Retinal pigment epithelial cell (primary cell): ENCODE data around the gene FAM171A1.
A peak's percentile ranks its signal among the peaks of the same experiment; 100 is the strongest.
"Not testable (repeated sequence)": the region's sequence is repeated elsewhere in the genome, so short reads cannot be mapped to it uniquely, and the experiment has no call there.

Experiments
- DNase-seq: peaks from one replicate; pipeline ENCODE4 v3.0.0-alpha.2; 2010; ENCODE audit warnings: low read depth
- H3K4me3 ChIP-seq: 2 replicates; pipeline ENCODE4 v1.5.1; 2011; ENCODE audit warnings: mild to moderate bottlenecking, low read length, control low read depth, moderate library complexity
- TF ChIP-seq, protein P1 (sequence below): conservative IDR thresholded peaks from 2 replicates; pipeline ENCODE4 v1.5.1; 2011; ENCODE audit warnings: low read depth, low read length, control low read depth, inconsistent platforms

The FAM171A1 gene

DNA sequence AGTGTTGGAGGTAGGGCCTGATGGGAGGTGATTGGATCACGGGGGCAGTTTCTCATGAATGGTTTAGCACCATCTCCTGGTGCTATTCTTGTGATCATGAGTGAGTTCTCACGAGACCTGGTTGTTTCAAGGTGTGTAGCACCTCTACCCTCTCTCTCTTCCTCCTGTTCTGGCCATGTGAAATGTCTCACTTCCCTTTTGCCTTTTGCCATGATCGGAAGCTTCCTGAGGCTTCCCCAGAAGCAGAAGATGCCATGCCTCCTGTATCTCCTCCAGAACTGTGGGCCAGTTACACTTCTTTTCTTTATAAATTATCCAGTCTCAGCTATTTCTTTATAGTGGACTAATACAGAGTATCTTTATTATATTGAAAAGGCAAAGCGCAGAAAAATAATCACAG is 90.1 kb downstream of the FAM171A1 start:
- H3K4me3 ChIP-seq = no peak overlapping the region
- DNase-seq = no peak
- TF ChIP-seq, protein P1, sequence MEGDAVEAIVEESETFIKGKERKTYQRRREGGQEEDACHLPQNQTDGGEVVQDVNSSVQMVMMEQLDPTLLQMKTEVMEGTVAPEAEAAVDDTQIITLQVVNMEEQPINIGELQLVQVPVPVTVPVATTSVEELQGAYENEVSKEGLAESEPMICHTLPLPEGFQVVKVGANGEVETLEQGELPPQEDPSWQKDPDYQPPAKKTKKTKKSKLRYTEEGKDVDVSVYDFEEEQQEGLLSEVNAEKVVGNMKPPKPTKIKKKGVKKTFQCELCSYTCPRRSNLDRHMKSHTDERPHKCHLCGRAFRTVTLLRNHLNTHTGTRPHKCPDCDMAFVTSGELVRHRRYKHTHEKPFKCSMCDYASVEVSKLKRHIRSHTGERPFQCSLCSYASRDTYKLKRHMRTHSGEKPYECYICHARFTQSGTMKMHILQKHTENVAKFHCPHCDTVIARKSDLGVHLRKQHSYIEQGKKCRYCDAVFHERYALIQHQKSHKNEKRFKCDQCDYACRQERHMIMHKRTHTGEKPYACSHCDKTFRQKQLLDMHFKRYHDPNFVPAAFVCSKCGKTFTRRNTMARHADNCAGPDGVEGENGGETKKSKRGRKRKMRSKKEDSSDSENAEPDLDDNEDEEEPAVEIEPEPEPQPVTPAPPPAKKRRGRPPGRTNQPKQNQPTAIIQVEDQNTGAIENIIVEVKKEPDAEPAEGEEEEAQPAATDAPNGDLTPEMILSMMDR = no peak

GRCh38 chr10:15280462-15280861 is 90.6 kb downstream of the FAM171A1 start:
- H3K4me3 ChIP-seq = no peak overlapping the region
- TF ChIP-seq, protein P1 = no peak
- no peak for DNase-seq

- TF ChIP-seq, protein P1 = no peak
- no peak overlapping the region for H3K4me3 ChIP-seq
- DNase-seq = no peak
Measured at GRCh38 chr10:15279236-15279635, 91.9 kb downstream of the FAM171A1 start.

DNA sequence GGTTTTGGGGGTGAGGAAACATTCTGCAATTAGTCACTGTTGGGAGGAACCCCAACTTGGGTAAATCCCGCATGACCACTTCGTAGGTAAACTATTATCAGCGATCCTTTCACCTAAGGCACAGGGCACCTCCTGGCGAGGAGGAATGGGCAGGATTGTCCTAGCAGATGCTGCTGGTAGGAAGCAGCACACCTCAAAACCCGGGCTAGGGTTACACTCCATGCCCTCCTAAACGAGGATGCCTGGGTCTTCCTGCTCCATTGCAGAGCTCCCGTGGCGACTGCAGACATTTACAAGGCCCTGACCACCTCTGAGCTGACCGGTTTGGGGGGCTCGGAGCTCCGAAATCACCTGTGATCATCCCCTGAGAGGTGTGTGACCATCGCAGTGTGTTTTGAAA is 92.3 kb downstream of the FAM171A1 start:
- DNase-seq = no peak
- TF ChIP-seq, protein P1 = no peak
- no peak overlapping the region for H3K4me3 ChIP-seq

DNA sequence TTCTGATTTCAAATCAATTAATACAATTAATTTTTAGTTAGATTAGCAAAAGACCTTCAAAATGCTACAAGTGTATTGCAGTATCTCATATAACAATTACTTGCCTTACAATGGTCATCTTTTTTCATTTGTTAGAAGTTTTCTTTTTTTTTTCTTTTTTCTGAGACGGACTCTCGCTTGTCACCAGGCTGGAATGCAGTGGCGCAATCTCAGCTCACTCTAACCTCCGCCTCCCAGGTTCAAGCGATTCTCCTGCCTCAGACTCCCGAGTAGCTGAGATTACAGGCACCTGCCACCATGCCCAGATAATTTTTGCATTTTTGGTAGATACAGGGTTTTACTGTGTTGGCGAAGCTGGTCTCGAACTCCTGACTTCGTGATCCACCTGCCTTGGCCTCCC is 95.0 kb downstream of the FAM171A1 start:
- not testable (repeated sequence) for H3K4me3 ChIP-seq, DNase-seq

- DNase-seq, H3K4me3 ChIP-seq: not testable (repeated sequence)
Measured at GRCh38 chr10:15269838-15270237, 101.3 kb downstream of the FAM171A1 start.

GRCh38 chr10:15267496-15267895 is 103.6 kb downstream of the FAM171A1 start:
- DNase-seq = no peak
- H3K4me3 ChIP-seq = no peak overlapping the region
- TF ChIP-seq, protein P1 = peak; percentile 27

DNA sequence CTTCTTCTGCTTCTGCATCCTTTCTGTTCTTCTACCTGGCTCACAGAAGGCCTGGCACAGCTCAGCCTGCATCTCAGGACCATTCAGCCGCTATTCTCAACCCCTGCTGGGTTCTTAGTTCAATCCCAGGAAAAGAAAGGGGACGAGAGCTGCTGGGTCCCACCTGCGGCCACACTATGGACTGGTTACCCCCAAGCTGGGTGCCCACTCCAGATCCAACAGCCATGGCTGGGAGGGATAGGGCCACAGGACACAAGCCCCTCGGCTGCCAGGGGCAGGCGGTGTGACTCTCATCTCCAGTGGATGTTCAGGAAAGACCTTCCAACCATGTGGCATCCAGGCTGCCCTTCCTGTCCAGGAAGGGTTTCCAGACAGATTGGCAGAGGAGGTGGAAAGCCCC is 105.0 kb downstream of the FAM171A1 start:
- no peak overlapping the region for H3K4me3 ChIP-seq
- TF ChIP-seq, protein P1 = no peak
- no peak for DNase-seq
